OCI-LY7 (cell line): ENCODE results near the gene KAT2B. TPM values are rescaled to one million over a fixed set of nuclear protein-coding genes. Genes with fewer than 3 reads are reported as not detected.

Source experiments
- BruUV-seq: library from RNA; stranded (reverse); fragments of 400-500 nt; replicated peaks from 2 replicates; lab custom pipeline; 2021; lab: Mats Ljungman, UMichigan
- CTCF ChIA-PET: fragments of 300-600 bp; sonication (Branson Sonifier 250); formaldehyde crosslinking; loops from one replicate; lab custom pipeline; 2022; ENCODE audit warnings: antibody characterized with exemption; ENCODE audit not compliant: unreplicated experiment; lab: Charles Lee
- POLR2A ChIA-PET: fragments of 300-600 bp; sonication (Branson Sonifier 250); formaldehyde crosslinking; loops from one replicate; lab custom pipeline; 2022; ENCODE audit warnings: antibody characterized with exemption; lab: Charles Lee
- DNase-seq: peaks from one replicate; pipeline ENCODE4 v3.0.0-alpha.2; 2015; ENCODE audit warnings: low spot score
- H2AFZ ChIP-seq: fragments of 200-600 bp; sonication (generic), shearing (Covaris generic); 2 replicates; pipeline ENCODE4 v1.6.1; 2014; ENCODE audit warnings: mild to moderate bottlenecking, antibody characterized with exemption, low read length, moderate library complexity
- H3K27ac ChIP-seq: fragments of 200-600 bp; sonication (generic); 2 replicates; pipeline ENCODE4 v1.5.1; 2014; ENCODE audit warnings: mixed run types, low read depth, mild to moderate bottlenecking, moderate library complexity, low read length, inconsistent platforms; ENCODE audit not compliant: poor library complexity, severe bottlenecking
- H3K36me3 ChIP-seq: fragments of 200-600 bp; sonication (generic); 2 replicates; pipeline ENCODE4 v1.6.1; 2014; ENCODE audit warnings: mild to moderate bottlenecking, antibody characterized with exemption, low read length, moderate library complexity, mixed read lengths; ENCODE audit not compliant: insufficient read depth
- H3K4me1 ChIP-seq: fragments of 200-600 bp; sonication (generic); 2 replicates; pipeline ENCODE4 v1.5.1; 2014; ENCODE audit warnings: mild to moderate bottlenecking, low read length; ENCODE audit not compliant: insufficient read depth, poor library complexity, severe bottlenecking
- H3K4me2 ChIP-seq: fragments of 200-600 bp; sonication (generic); 2 replicates; pipeline ENCODE4 v1.6.1; 2014; ENCODE audit warnings: mild to moderate bottlenecking, low read length
- H3K4me3 ChIP-seq: fragments of 200-600 bp; sonication (generic); 2 replicates; pipeline ENCODE4 v1.5.1; 2014; ENCODE audit warnings: mild to moderate bottlenecking, low read depth, low read length; ENCODE audit not compliant: poor library complexity, severe bottlenecking
- H3K79me2 ChIP-seq: fragments of 200-600 bp; sonication (generic); 2 replicates; pipeline ENCODE4 v1.6.1; 2016; ENCODE audit warnings: low read depth, mild to moderate bottlenecking, low read length, moderate library complexity, mixed read lengths; ENCODE audit not compliant: insufficient read depth
- H3K9me2 ChIP-seq: fragments of 200-600 bp; sonication (generic); 2 replicates; pipeline ENCODE4 v1.6.1; 2016; ENCODE audit warnings: mild to moderate bottlenecking, low read length, mixed read lengths; ENCODE audit not compliant: insufficient read depth
- H3K9me3 ChIP-seq: fragments of 200-600 bp; sonication (generic); 2 replicates; pipeline ENCODE4 v1.6.1; 2014; ENCODE audit warnings: mild to moderate bottlenecking, mixed run types, low read length, mixed read lengths
- H4K20me1 ChIP-seq: fragments of 200-600 bp; sonication (generic); 2 replicates; pipeline ENCODE4 v1.6.1; 2014; ENCODE audit warnings: mild to moderate bottlenecking, antibody characterized with exemption, low read length, moderate library complexity, mixed read lengths; ENCODE audit not compliant: insufficient read depth
- EZH2phosphoT487 ChIP-seq: fragments of 200-600 bp; sonication (generic); IDR thresholded peaks from 2 replicates; pipeline ENCODE4 v1.6.1; 2018; ENCODE audit warnings: low read depth, borderline replicate concordance, mild to moderate bottlenecking, mixed run types, antibody characterized with exemption, low read length, moderate library complexity, mixed read lengths
- intact Hi-C: fragments of 100-400 bp; cut with micrococcal nuclease; formaldehyde crosslinking; loops from one replicate; pipeline ENCODE4 v1.10.0; 2022; ENCODE audit not compliant: unreplicated experiment
- total RNA-seq, 2 experiments: library from RNA; depleted of rRNA in 1 of 2; stranded (reverse); fragments of >200 nt in 1 of 2; shearing (Covaris generic) in 1 of 2; gene quantifications; 2 replicates each; pipeline ENCODE4 v1.2.3, GENCODE V29; 2014 to 2022
- TF ChIP-seq, protein P1 (sequence below): fragments of 200-600 bp; sonication (generic); conservative IDR thresholded peaks from 2 replicates; pipeline ENCODE4 v1.5.1; 2014; ENCODE audit warnings: mild to moderate bottlenecking, antibody characterized with exemption, low read length, moderate library complexity, mixed read lengths

The KAT2B gene
- total RNA-seq, 2 experiments from 2014 or later = 24.2 to 32.9 TPM

DNA sequence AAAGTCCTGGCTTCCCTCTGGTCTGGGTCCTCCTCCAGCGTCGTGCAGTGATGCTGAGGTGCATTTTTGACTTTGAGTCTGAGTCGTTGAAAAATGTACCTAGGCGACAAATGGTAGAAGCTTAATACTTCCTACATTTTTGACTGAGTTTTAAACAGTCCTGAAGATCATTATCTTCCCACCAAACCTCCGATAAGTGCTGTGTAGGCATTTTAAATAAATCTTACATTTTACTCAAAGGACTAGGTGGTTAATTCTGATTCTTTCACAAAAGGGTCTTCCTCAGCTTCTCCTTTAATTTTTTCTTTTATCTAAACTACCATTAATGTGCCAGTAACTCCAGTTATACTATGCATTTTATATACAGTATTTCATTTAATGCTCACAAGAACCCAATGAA lies 70.6 kb downstream of the KAT2B start:
- BruUV-seq = no TSS peak

DNA sequence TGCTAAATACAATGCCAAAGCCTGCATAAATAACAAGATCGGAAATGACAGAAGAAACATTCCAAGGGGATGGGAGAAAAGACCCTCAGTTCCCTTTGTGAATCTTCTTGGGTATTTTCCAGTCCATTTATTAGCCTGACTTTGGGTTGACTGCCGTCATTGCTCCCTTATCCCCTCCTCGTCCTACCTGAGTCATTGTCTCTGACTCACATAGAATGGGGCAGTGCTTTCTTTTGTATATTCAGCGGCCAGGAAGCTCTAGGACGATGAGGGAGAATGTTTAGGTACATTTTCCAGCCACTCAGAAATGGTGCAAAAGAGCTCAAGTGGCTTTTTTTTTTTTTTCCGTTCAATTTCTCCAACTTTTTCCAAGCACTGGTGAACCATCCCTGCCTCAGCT lies 71.6 kb downstream of the KAT2B start:
- TF ChIP-seq, protein P1, sequence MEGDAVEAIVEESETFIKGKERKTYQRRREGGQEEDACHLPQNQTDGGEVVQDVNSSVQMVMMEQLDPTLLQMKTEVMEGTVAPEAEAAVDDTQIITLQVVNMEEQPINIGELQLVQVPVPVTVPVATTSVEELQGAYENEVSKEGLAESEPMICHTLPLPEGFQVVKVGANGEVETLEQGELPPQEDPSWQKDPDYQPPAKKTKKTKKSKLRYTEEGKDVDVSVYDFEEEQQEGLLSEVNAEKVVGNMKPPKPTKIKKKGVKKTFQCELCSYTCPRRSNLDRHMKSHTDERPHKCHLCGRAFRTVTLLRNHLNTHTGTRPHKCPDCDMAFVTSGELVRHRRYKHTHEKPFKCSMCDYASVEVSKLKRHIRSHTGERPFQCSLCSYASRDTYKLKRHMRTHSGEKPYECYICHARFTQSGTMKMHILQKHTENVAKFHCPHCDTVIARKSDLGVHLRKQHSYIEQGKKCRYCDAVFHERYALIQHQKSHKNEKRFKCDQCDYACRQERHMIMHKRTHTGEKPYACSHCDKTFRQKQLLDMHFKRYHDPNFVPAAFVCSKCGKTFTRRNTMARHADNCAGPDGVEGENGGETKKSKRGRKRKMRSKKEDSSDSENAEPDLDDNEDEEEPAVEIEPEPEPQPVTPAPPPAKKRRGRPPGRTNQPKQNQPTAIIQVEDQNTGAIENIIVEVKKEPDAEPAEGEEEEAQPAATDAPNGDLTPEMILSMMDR = no peak
- no peak for TF ChIP-seq EZH2phosphoT487
- Histone ChIP-seq H3K4me3 (no peak overlapping the region), H3K4me2 (no peak overlapping the region), H3K36me3 (peaks cover 50% of the 10 kb centered on the region), H3K4me1 (peaks cover 6% of the 10 kb centered on the region), H3K27ac (no peak overlapping the region), H2AFZ (no peak overlapping the region), H3K9me3 (no peaks in the 10 kb centered on the region), H4K20me1 (no peaks in the 10 kb centered on the region), H3K9me2 (no peaks in the 10 kb centered on the region), H3K79me2 (no peaks in the 10 kb centered on the region)
- no peak for DNase-seq
- POLR2A ChIA-PET = interaction anchor here (0.6 to 1.0 kb wide), 6 partner anchors 10 to 1136 kb away, joined by 3 to 9 read pairs (median 4); no protein-coding TSS in a partner anchor
- no TSS peak for BruUV-seq
- CTCF ChIA-PET = no interaction called here
- intact Hi-C loops = no loop called here

More for the DNA sequence above, 70.6 kb downstream of the KAT2B start:
- Histone ChIP-seq H3K9me3 (no peaks in the 10 kb centered on the region), H3K36me3 (peaks cover 40% of the 10 kb centered on the region), H3K79me2 (no peaks in the 10 kb centered on the region), H4K20me1 (no peaks in the 10 kb centered on the region), H2AFZ (no peak overlapping the region), H3K9me2 (no peaks in the 10 kb centered on the region), H3K27ac (no peak overlapping the region), H3K4me2 (no peak overlapping the region), H3K4me3 (no peak overlapping the region), H3K4me1 (peaks cover 6% of the 10 kb centered on the region)
- intact Hi-C loops = no loop called here
- TF ChIP-seq, protein P1 = no peak
- TF ChIP-seq EZH2phosphoT487 = no peak
- no peak for DNase-seq
- CTCF ChIA-PET = no interaction called here
- POLR2A ChIA-PET = interaction anchor here (0.6 to 0.7 kb wide), 2 partner anchors 79 to 111 kb away, joined by 3 read pairs; no protein-coding TSS in a partner anchor

DNA sequence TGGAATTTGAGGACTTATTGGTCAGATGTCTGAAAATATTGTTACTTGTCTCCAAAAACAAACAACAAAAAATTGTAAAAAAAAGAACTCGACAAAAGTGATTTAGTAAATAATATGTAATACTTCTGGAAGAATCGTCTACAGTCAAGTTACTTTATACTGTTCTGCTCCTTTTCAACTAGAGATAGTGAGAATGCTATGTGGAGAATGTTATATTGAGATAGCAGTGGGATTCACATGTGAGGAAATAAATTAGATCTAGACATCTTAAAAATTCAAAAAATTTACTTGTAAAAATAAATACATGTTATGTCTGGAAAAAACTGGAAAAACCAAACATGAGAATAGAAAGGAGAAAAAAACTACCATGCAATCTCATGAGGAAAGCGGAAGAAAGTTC lies 80.8 kb downstream of the KAT2B start:
- H3K27ac ChIP-seq = no peak overlapping the region
- intact Hi-C loops = no loop called here
- H3K4me3 ChIP-seq = no peak overlapping the region
- H3K4me2 ChIP-seq = no peak overlapping the region
- no peaks in the 10 kb centered on the region for H3K79me2 ChIP-seq
- ChIA-PET POLR2A (interaction anchor here (0.8 to 1.2 kb wide), 4 partner anchors 9 to 83 kb away, joined by 3 to 4 read pairs (median 3); no protein-coding TSS in a partner anchor), CTCF (no interaction called here)
- BruUV-seq = no TSS peak
- no peaks in the 10 kb centered on the region for H3K9me2 ChIP-seq
- TF ChIP-seq, protein P1 = no peak
- no peak for TF ChIP-seq EZH2phosphoT487
- peaks cover 9% of the 10 kb centered on the region for H3K4me1 ChIP-seq
- no peak overlapping the region for H2AFZ ChIP-seq
- no peaks in the 10 kb centered on the region for H3K9me3 ChIP-seq
- H4K20me1 ChIP-seq = no peaks in the 10 kb centered on the region
- peaks cover 72% of the 10 kb centered on the region for H3K36me3 ChIP-seq
- no peak for DNase-seq
